Measurements from ENCODE around the gene MYO5B. TPM values are rescaled to one million over a fixed set of nuclear protein-coding genes. Genes with fewer than 3 reads are reported as not detected.
A peak's percentile ranks its signal among the peaks of the same experiment; 100 is the strongest.

Gene MYO5B
- total RNA-seq, 1 donor from 2014 or later = 63.1 TPM

GRCh38 chr18:49856496-49856895 is 338.5 kb downstream of the MYO5B start:
- DNase-seq (ENCODE audit: low spot score) = no peak

- no peak for DNase-seq (ENCODE audit: low spot score)
These were observed 339.1 kb downstream of the MYO5B start for GRCh38 chr18:49855711-49856415.

DNA sequence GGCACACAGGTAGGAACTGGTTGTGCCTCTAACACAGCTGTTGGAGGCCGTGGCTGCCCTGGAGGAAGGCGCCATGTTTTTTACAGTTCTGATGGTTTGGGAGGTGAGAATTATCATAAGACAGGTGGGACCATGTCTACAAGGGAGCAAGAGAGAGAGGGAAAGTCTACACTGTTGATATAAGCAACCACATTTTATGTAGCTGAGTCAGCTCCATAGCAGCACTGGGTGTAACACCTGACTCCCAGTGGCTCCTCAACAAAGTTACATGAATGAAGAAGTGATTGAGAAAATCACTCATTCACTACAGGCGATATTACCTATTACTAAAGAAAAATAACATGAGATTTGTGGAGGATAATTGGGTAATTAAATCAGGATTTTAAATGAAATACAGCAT is 340.3 kb downstream of the MYO5B start:
- DNase-seq (ENCODE audit: low spot score) = no peak

DNA sequence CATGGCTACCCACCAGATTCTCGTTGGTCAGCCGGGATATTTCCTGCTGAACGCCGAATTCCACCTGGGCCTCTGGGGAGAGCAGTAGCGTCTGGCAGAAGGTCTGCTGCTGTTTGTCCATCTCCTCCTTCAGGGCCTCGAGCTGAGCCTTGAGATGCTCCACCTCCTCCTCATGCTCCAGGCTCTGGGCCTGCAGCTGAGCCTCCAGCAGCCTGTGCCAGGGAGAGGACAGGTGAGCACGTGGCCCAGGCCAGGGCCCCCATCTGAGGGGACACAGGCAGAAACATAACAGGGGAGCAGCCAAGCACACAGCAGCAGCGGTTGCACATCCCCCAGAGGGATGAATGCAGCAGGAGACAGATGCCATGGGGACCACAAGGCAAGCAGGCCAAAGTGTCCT is 341.5 kb downstream of the MYO5B start:
- no peak for DNase-seq (ENCODE audit: low spot score)

DNA sequence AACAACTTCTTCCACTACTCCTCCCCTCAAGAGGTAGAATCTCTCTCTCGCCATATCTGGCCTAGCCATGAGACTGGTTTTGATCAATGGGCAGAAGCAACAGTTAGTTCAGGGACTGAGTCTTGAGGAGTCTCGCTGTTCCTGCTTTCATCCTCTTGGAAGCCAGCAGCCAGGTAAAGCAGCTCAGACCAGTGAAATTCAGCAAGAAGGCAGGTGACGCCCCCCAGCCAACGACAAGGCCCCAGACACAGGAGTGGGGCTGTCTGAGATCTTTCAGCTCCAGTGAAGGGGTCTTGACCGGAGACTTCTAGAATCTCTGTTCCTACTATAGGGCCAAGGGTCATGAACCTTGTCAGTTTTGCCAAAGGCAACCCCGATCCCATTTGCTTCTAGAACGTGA is 341.9 kb downstream of the MYO5B start:
- no peak for DNase-seq (ENCODE audit: low spot score)

DNA sequence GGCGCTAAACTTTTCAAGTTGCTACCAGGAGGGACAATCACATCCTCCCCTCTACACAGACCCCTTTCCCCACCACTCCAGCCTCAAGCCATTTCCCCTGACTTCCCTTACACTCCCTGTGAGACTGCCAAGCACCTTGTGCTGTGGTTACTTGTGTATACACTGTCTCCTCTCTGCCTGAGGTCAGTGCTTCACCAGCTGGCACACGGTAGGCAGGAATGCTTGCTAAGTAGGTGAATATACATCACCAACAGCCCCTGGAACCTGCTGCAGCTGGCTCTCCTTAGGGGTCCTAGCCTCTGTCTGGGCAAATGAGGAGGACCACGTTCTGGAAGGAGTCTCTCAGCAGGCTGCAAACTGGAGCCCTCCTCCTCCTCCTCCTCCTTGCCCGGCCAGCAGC is 343.3 kb downstream of the MYO5B start:
- DNase-seq (ENCODE audit: low spot score) = no peak

- no peak for DNase-seq (ENCODE audit: low spot score)
These were observed 344.3 kb downstream of the MYO5B start for GRCh38 chr18:49850636-49851035.

DNA sequence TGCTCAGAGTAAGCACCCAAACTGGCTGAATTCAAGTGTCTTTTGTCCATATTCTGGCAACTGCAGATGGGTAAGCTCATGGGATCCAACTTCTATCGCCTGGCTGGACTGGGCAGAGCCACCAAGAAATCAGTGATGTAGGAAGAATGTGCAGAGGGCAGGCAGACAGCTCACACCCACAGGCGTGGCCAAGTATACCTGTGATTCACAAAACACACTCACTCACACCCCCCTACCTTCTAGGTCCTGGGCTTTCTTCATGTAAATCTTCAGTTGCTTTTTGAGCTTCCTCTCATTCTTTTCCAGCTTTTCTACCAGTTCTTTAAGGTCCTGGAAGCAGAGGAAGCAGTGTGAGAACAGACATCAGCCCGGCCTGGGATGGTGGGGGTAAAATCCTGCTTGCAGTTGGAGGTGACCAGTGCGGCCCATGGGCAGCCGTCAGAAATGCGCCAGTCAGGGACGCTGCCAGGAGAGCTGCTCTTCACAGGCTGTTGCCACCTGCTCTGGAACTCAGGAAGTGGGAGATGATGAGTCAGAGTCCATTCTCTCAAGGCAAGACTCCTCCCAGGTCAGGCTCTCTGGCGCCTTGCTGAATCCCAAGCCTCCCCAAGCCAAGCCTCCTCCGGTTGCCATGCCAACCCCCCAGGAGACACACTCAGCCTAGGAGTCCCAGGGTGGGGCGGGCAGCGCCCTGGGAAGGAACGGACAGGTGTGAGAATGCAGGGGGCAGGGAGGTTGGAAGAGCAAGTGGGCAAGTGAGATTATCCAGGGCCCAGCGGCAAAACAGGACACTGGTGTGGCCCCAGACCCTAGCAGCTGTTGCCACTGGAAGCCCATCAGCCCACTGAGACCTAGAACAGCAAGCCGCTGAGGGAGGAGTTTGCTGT is 345.4 kb downstream of the MYO5B start:
- DNase-seq (ENCODE audit: low spot score) = peak; percentile 92

GRCh38 chr18:49848115-49848514 is 346.8 kb downstream of the MYO5B start:
- DNase-seq (ENCODE audit: low spot score) = no peak

- no peak for DNase-seq (ENCODE audit: low spot score)
These were observed 347.4 kb downstream of the MYO5B start for GRCh38 chr18:49847524-49847923.

- DNase-seq (ENCODE audit: low spot score) = no peak
These were observed 348.1 kb downstream of the MYO5B start for GRCh38 chr18:49846718-49847470.

GRCh38 chr18:49846361-49846662 is 348.6 kb downstream of the MYO5B start:
- no peak for DNase-seq (ENCODE audit: low spot score)

DNA sequence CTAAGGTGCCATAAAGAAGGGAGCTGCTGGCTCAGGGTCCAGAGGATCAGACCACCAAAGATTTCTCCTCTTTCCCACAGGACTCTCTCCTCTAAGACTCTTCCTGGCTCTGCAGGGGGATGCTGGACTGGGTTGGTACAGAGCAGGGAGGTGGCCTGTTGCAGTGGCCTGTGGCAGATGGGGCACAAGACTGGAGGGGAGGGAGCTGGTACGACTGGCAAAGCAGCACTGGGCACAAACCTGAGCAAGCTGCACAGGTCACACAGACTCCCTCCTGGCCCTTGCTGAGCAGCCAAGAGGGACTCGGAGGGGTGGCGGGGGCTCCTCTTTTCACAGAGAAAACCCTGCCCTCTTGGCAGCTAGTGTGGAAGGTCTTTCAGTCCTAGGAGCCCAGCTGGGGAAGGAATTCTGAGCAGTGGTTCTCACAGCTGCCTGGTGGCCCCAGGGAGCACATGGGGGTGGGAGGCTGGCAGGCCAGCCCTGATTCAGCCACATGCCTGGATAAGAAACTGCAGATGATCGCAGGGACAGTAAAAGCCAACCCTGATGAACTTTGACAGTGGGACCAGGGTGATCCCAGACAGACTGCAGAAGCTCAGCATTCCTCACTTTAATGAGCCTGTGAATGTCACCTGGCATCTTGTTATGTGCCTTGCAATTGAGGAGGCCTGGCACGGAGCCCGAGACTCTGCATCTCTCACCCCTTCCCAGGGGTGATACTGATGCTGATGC is 349.2 kb downstream of the MYO5B start:
- no peak for DNase-seq (ENCODE audit: low spot score)

GRCh38 chr18:49844903-49845302 is 350.0 kb downstream of the MYO5B start:
- DNase-seq (ENCODE audit: low spot score) = no peak

DNA sequence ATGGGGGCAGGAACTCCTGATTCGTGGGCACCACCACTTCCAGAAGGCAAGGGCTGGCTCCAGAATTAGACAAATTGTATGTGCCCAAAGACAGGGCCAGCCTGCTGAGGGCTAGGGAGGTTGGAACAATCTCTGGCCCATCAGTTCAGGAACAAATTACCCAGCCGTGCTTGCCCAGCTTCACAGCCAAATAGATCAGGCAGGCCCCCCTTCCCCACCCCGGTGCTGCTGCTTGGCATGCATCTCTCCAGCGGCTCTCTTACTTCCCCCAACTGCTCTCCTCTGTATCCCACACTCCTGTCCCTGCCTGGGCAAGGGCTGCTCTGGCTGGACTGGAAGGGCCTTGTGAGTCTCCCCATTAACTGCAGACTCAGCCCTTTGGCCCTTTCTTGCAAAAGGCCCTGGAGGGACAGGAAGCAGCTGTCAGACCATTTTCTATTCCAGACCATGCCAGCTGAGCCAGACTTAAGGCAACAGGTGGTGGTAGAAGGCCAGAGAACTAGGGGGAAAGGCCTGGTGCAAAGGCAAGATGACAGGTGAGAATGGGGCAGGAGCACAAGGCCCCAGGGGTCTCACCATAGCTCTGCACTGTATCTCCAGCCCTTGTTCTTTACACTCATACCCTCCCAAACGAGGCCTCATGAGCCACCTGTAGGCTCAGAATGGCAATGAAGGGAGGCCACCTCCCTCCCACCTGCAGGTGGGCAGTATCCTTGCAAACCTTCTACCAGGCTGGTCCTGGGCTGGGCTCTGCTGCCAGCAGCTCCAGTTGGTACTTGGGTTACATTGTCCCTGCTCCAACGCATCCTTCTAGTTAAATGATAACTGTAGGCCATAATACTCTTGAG is 350.9 kb downstream of the MYO5B start:
- DNase-seq (ENCODE audit: low spot score) = no peak

DNA sequence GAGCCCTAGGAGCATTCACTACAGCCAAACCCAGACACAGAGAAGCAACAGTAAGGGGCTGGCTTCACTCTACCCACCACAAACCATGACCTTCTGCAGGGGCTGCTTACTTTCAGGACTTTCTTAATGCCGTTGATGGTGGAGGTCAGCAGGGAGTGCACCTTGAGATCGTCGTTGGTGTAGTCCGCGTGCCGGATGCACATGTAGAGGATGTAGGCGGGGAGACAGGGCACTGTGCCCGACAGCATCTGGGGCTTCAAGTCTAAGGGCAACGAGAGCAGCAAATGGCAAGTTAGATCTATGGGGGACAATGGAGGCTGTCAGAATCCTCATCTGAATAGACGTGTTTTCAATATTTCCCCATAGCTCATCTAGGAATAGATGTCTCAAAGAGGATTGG is 351.8 kb downstream of the MYO5B start:
- DNase-seq (ENCODE audit: low spot score) = no peak

DNA sequence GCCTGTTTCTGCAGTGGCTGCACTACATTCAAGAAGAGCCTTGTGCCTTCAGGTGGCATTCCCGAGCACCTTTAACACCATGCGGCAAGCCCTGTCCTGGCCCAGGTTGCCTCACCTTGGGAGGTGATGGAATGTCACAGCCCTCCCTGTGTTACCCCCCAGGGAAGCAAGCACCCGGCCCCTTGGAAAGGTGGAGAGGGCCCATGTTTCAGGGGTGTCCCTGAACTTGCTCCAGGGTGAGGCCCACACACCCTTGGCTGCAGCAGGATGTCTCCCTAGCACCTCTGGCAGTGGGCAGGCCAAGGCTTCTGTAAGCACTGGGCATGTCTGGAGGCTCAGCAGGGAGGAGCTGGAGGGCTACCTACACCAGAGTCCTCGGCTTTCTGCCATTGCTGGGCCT is 352.3 kb downstream of the MYO5B start:
- no peak for DNase-seq (ENCODE audit: low spot score)

DNA sequence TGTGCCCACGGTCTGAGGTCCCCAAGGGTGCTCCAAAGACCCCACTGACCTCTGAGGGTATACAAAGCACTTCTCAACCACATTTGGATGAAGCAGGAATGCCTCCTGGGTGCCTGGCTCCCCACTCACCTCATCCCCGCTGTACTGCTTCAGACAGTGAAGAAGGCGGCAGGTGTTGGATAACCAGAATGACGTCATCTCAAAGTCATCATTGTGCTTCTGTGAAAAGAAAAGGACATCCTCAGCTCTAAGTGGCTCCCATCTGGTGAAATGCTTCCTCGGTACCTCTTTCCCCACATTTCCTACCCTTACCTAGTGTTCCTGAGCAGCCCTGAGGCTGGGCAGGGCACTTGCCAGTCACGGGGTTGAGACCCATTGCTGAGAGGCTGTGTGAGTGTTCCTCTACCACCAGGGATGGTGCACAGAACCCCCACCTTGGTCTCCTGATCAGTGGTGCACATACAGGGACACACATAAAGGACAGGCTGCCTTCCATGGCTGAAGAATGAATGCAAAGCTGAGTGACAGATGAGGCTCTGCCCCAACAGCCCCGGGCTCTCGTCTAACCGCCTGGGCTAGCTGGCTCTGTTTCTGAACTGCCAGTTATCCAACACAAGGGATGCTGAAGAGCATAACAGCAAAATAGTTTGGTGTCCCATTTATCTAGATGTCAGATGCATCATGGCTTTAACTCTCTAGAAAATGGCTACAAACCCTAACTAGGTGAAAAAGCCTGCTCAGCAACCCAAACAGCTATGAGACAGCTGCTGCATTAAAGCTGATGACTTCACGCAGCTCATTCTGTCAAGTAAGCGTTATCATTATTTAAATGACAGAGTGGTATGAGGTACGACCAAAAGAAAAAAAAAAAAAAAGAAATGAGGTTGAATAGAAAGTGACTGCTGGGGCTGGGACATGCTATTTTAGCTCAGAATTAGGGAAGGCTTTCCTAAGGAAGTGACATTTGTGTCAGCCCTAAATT is 353.4 kb downstream of the MYO5B start:
- no peak for DNase-seq (ENCODE audit: low spot score)

DNA sequence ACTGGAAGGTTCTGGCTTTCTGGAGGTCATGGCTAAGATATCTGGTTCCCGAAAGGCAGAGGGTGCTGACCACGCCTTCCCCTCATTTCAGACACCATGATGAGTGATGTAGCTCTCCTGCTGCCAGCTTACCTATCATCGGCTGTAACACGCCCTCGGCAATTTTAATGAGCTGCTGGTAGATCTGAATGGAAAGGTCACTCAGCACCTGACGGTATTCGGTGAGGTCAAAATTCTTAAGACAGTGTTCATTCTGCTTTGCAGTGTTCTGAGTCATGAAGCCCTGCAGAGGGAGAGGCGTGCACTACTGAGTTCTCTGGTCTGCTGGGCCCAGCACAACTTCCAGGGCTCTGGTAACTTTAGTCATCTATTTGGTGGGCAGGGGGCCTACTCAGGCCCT is 355.9 kb downstream of the MYO5B start:
- DNase-seq (ENCODE audit: low spot score) = no peak

GRCh38 chr18:49838381-49838780 is 356.6 kb downstream of the MYO5B start:
- no peak for DNase-seq (ENCODE audit: low spot score)
